Activated T-cell treated with anti-CD3 and anti-CD28 coated beads, Interleukin-2, amount 50 U/mL, for 4 hours (primary cell): ENCODE results near the gene METTL9. TPM values are rescaled to one million over a fixed set of nuclear protein-coding genes. Genes with fewer than 3 reads are reported as not detected.
"Not testable (repeated sequence)": the region's sequence is repeated elsewhere in the genome, so short reads cannot be mapped to it uniquely, and the experiment has no call there.

Source experiments
- ATAC-seq, 2 donors: fragments of 200-7000 bp; cut with Tn5 transposase; one replicate each; pipeline ENCODE4 v1.10.0; 2021
- DNase-seq: peaks from one replicate; pipeline ENCODE4 v3.0.0-alpha.2; 2020
- H3K27me3 Mint-ChIP-seq: one replicate; pipeline ENCODE4 v1.8.0; 2021; ENCODE audit warnings: low read depth, mixed read lengths
- H3K36me3 Mint-ChIP-seq: one replicate; pipeline ENCODE4 v1.8.0; 2022; ENCODE audit warnings: mixed read lengths; ENCODE audit not compliant: insufficient read depth
- H3K4me1 Mint-ChIP-seq: one replicate; pipeline ENCODE4 v1.8.0; 2021; ENCODE audit warnings: low read depth, mixed read lengths
- H3K4me3 Mint-ChIP-seq: one replicate; pipeline ENCODE4 v1.8.0; 2021; ENCODE audit warnings: mild to moderate bottlenecking, moderate library complexity, mixed read lengths
- H3K9me3 Mint-ChIP-seq: one replicate; pipeline ENCODE4 v1.8.0; 2021; ENCODE audit warnings: mixed read lengths
- total RNA-seq, 3 donors: library from RNA; stranded (reverse); gene quantifications; one replicate each; pipeline ENCODE4 v1.2.1, GENCODE V29; 2021

Gene METTL9
- total RNA-seq, 3 donors from 2014 or later: 66.4 to 75.8 (median 69.3) TPM

GRCh38 chr16:21645261-21645721 is 45.9 kb downstream of the METTL9 start:
- peak; percentile 18 for DNase-seq
- ATAC-seq: peak; percentile 67 to 73
- Mint-ChIP-seq H3K4me1 (peaks cover 54% of the 10 kb centered on the region), H3K4me3 (peak overlapping the region; percentile 77), H3K27me3 (no peaks in the 10 kb centered on the region), H3K36me3 (no peaks in the 10 kb centered on the region), H3K9me3 (no peaks in the 10 kb centered on the region)

- no peak for ATAC-seq
- H3K9me3 Mint-ChIP-seq: no peaks in the 10 kb centered on the region
- H3K36me3 Mint-ChIP-seq: no peaks in the 10 kb centered on the region
- no peak for DNase-seq
- H3K4me3 Mint-ChIP-seq: peak overlapping the region; percentile 77
- peaks cover 57% of the 10 kb centered on the region for H3K4me1 Mint-ChIP-seq
- H3K27me3 Mint-ChIP-seq: no peaks in the 10 kb centered on the region
These were observed 46.7 kb downstream of the METTL9 start for GRCh38 chr16:21646091-21646490.

- peak; percentile 91 to 92 for ATAC-seq
- peaks cover 60% of the 10 kb centered on the region for H3K4me1 Mint-ChIP-seq
These were observed 47.6 kb downstream of the METTL9 start for GRCh38 chr16:21646721-21647561.

DNA sequence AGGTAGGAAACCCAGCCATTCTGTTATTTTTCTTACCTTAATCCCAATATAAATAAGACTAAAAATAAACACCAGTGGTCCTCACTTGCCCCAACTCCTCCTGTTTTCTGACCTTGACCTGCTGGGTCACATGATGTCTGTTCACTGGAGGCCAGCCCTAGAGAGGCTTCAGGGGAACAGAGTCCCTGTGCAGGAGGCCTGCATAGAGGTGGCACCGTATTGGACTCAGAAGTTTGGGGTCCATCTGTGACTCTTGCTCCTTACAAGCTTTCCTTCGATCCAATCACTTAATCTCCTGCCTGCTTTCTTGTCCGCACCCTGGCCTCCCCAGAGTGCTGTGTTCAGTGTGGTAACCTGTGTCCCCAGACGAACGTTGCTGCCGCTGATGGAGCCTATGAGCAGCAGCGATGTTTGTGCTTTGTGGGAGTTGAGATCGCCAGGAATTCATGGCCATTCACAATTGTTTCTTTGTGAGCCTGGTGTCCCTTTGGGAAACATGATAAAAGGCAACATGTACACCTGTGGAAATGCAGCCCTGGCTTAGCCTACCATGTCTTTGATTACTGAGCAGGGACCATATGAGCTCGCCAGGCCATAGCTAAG is 48.3 kb downstream of the METTL9 start:
- Mint-ChIP-seq H3K4me1 (peaks cover 63% of the 10 kb centered on the region), H3K36me3 (peaks cover 3% of the 10 kb centered on the region), H3K27me3 (no peaks in the 10 kb centered on the region), H3K4me3 (peak overlapping the region; percentile 13), H3K9me3 (no peaks in the 10 kb centered on the region)
- ATAC-seq (no peak), DNase-seq (no peak)

More at GRCh38 chr16:21646721-21647561, 47.6 kb downstream of the METTL9 start:
- Mint-ChIP-seq H3K36me3 (no peaks in the 10 kb centered on the region), H3K9me3 (no peaks in the 10 kb centered on the region), H3K4me3 (peak overlapping the region; percentile 77), H3K27me3 (no peaks in the 10 kb centered on the region)
- peak; percentile 61 for DNase-seq

- not testable (repeated sequence) for H3K4me3 Mint-ChIP-seq, H3K27me3 Mint-ChIP-seq, DNase-seq, ATAC-seq, H3K9me3 Mint-ChIP-seq
- Mint-ChIP-seq H3K4me1 (peaks cover 60% of the 10 kb centered on the region), H3K36me3 (peaks cover 12% of the 10 kb centered on the region)
These were observed 50.5 kb downstream of the METTL9 start for GRCh38 chr16:21649826-21650406.

GRCh38 chr16:21650521-21650920 is 51.1 kb downstream of the METTL9 start:
- H3K36me3 Mint-ChIP-seq: peaks cover 13% of the 10 kb centered on the region
- DNase-seq (no peak), ATAC-seq (no peak)
- no peak overlapping the region for H3K4me3 Mint-ChIP-seq
- H3K27me3 Mint-ChIP-seq: no peaks in the 10 kb centered on the region
- peaks cover 56% of the 10 kb centered on the region for H3K4me1 Mint-ChIP-seq
- H3K9me3 Mint-ChIP-seq: no peaks in the 10 kb centered on the region

GRCh38 chr16:21651515-21651914 is 52.1 kb downstream of the METTL9 start:
- ATAC-seq (no peak), DNase-seq (no peak)
- Mint-ChIP-seq H3K36me3 (peaks cover 16% of the 10 kb centered on the region), H3K4me1 (peaks cover 51% of the 10 kb centered on the region), H3K4me3 (no peak overlapping the region), H3K9me3 (no peaks in the 10 kb centered on the region), H3K27me3 (no peaks in the 10 kb centered on the region)

DNA sequence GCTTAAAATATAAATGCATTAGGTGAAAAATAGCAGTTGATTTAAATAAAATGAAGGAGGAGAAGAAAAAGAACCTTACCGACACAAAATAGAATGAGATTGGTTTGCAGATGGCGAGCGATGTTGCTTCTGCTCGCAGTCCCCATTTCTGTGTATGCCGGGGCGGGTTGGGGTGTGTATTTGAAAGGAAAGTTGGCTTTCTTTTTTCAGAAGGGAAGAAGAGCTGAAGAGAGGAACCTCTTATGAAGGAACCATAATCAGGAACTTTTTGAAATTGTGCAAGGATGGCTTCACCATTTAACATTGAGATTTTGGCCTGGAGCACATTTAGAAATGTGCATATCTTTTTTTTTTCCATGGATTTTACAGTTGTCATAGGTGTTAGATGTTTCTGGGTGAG is 53.1 kb downstream of the METTL9 start, which contains the start of gene IGSF6:
IGSF6 (minus strand) TSS at position 156 of the 400 bp plus-strand sequence; CDS start at position 146, 10 bp downstream.
- H3K27me3 Mint-ChIP-seq: no peaks in the 10 kb centered on the region

GRCh38 chr16:21653571-21653970 is 54.2 kb downstream of the METTL9 start:
- DNase-seq (no peak), ATAC-seq (no peak)
- Mint-ChIP-seq H3K4me1 (peaks cover 47% of the 10 kb centered on the region), H3K36me3 (peaks cover 16% of the 10 kb centered on the region), H3K9me3 (no peaks in the 10 kb centered on the region), H3K27me3 (no peaks in the 10 kb centered on the region), H3K4me3 (no peak overlapping the region)

More for the DNA sequence above, 53.1 kb downstream of the METTL9 start, which contains the start of gene IGSF6:
- Mint-ChIP-seq H3K4me3 (no peak within 1 kb of the TSS), H3K36me3 (peaks cover 16% of the 10 kb centered on the region), H3K9me3 (no peaks in the 10 kb centered on the region), H3K4me1 (peaks cover 50% of the 10 kb centered on the region)
- ATAC-seq: no peak
- DNase-seq: no peak

- peaks cover 16% of the 10 kb centered on the region for H3K36me3 Mint-ChIP-seq
- no peaks in the 10 kb centered on the region for H3K27me3 Mint-ChIP-seq
- DNase-seq (no peak), ATAC-seq (no peak)
- peaks cover 41% of the 10 kb centered on the region for H3K4me1 Mint-ChIP-seq
- no peaks in the 10 kb centered on the region for H3K9me3 Mint-ChIP-seq
- no peak overlapping the region for H3K4me3 Mint-ChIP-seq
These were observed 55.1 kb downstream of the METTL9 start for GRCh38 chr16:21654466-21654865.

DNA sequence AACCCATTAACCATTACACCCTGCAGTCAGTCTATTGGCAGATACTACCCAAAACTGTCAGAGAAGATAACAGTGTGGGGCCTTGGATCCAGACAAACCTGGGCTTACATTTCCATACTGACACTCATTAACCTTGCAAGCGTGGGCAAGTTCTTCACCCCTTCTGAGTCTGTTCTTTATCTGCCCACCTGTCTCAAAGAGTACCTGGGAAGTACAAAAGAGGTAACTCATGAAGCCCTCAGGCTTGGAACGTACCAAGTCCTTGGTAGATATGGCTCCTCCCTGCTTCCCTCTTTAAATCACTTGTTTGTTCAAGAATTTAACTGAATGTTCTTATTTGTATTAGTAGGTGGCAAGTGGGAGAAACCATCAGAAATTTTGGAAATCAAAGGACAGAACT is 55.5 kb downstream of the METTL9 start:
- H3K27me3 Mint-ChIP-seq: no peaks in the 10 kb centered on the region
- peaks cover 43% of the 10 kb centered on the region for H3K4me1 Mint-ChIP-seq
- no peak for ATAC-seq
- no peaks in the 10 kb centered on the region for H3K9me3 Mint-ChIP-seq
- no peak overlapping the region for H3K4me3 Mint-ChIP-seq
- no peak for DNase-seq
- peaks cover 16% of the 10 kb centered on the region for H3K36me3 Mint-ChIP-seq

- peaks cover 16% of the 10 kb centered on the region for H3K36me3 Mint-ChIP-seq
- no peaks in the 10 kb centered on the region for H3K9me3 Mint-ChIP-seq
- H3K4me1 Mint-ChIP-seq: peaks cover 48% of the 10 kb centered on the region
- no peak overlapping the region for H3K4me3 Mint-ChIP-seq
- DNase-seq: no peak
- H3K27me3 Mint-ChIP-seq: no peaks in the 10 kb centered on the region
- ATAC-seq: peak in 1 of 2 donors; percentile 43
These were observed 57.7 kb downstream of the METTL9 start for GRCh38 chr16:21656795-21657768.

DNA sequence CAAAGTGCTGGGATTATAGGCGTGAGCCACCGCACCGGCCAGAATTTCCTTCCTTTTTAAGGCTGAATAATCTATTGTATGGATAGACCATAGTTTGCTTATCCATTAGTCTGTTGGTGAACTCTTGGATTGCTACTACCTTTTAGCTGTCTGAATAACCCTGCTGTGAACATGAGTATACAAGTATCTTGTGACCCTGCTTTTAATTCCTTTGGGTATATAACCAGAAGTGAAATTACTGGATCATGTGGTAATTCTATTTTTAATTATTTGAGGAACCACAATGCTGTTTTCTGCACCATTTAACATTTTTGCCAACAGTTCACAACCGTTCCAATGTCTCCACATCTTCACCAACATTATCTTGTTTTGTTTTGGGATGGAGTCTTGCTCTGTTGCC is 59.7 kb downstream of the METTL9 start:
- no peak for ATAC-seq
- Mint-ChIP-seq H3K9me3 (no peaks in the 10 kb centered on the region), H3K4me1 (peaks cover 46% of the 10 kb centered on the region), H3K4me3 (no peak overlapping the region), H3K27me3 (peaks cover 2% of the 10 kb centered on the region), H3K36me3 (peaks cover 9% of the 10 kb centered on the region)
- DNase-seq: no peak
